HepG2 (cell line): ENCODE data around the gene BBS9. TPM values are rescaled to one million over a fixed set of nuclear protein-coding genes. Genes with fewer than 3 reads are reported as not detected.

ENCODE experiments used
- ATAC-seq: fragments of 200-7000 bp; cut with Tn5 transposase; 3 replicates; pipeline ENCODE4 v1.9.1; 2020; ENCODE audit warnings: mild to moderate bottlenecking, moderate library complexity
- BruUV-seq: library from RNA; stranded (reverse); fragments of 400-500 nt; replicated peaks from 2 replicates; lab custom pipeline; 2021; lab: Mats Ljungman, UMichigan
- CTCF ChIA-PET: fragments of 300-600 bp; formaldehyde crosslinking; extraction: SDS; loops from one replicate; lab custom pipeline; 2021; ENCODE audit warnings: low total read pairs, inconsistent platforms, low intra/inter-chr PET ratio; lab: Yijun Ruan, JAX
- POLR2A ChIA-PET: fragments of 350-600 bp; sonication (Branson Sonifier 250); formaldehyde crosslinking; loops from one replicate; lab custom pipeline; 2020; ENCODE audit warnings: antibody characterized with exemption, inconsistent platforms; lab: Yijun Ruan, JAX
- DNase-seq: peaks from one replicate; pipeline ENCODE4 v3.0.0-alpha.2; 2015; ENCODE audit warnings: low spot score
- FAIRE-seq: peaks from 3 replicates; lab custom pipeline; 2011; peaks lifted over from hg19 to GRCh38; lab: Jason Lieb, UNC
- H2AFZ ChIP-seq: one replicate; pipeline ENCODE4 v1.6.1; 2011; ENCODE audit warnings: low read length, inconsistent platforms
- H3K27ac ChIP-seq: fragments of 300-600 bp; 3 replicates; pipeline ENCODE4 v1.8.0; 2011; ENCODE audit warnings: mixed run types, mild to moderate bottlenecking, mixed read lengths, low read length, inconsistent platforms; ENCODE audit not compliant: insufficient read depth; ENCODE audit errors: extremely low read length
- H3K27me3 ChIP-seq, 2 experiments: fragments of 200-600 bp in 1 of 2; 2 replicates in 1 of 2; 3 replicates in 1 of 2; pipeline versions ENCODE4 v1.6.0 to v1.8.0; 2011; ENCODE audit warnings: low read length in 2 of 2, mild to moderate bottlenecking in 2 of 2, moderate library complexity in 2 of 2, inconsistent platforms in 1 of 2; ENCODE audit not compliant: insufficient read depth in 2 of 2, control insufficient read depth in 1 of 2
- H3K36me3 ChIP-seq, 2 experiments: fragments of 200-600 bp in 1 of 2; replicated peaks in 1 of 2; 2 replicates in 1 of 2; 3 replicates in 1 of 2; pipeline versions ENCODE4 v1.5.1 to v1.8.0; 2011; ENCODE audit warnings: low read length in 2 of 2, inconsistent platforms in 1 of 2; ENCODE audit not compliant: insufficient read depth in 2 of 2, control insufficient read depth in 1 of 2
- H3K4me1 ChIP-seq: 2 replicates; pipeline ENCODE4 v1.5.1; 2012; ENCODE audit warnings: low read length, inconsistent platforms; ENCODE audit not compliant: insufficient read depth
- H3K4me2 ChIP-seq: 2 replicates; pipeline ENCODE4 v1.6.0; 2011; ENCODE audit warnings: low read depth, low read length, inconsistent platforms
- H3K4me3 ChIP-seq, 3 experiments: fragments of 200-600 bp in 1 of 3; sonication (generic), shearing (Covaris generic) in 1 of 3; replicated peaks in 1 of 3; 2 replicates each; pipeline ENCODE4 v1.5.1; 2011 to 2016; ENCODE audit warnings: low read length in 3 of 3, inconsistent platforms in 2 of 3, low read depth in 2 of 3, mild to moderate bottlenecking in 2 of 3, control low read depth in 1 of 3, mixed read lengths in 1 of 3; ENCODE audit not compliant: insufficient read depth in 1 of 3
- H3K79me2 ChIP-seq: one replicate; pipeline ENCODE4 v1.6.1; 2011; ENCODE audit warnings: low read length, inconsistent platforms; ENCODE audit not compliant: insufficient read depth
- H3K9ac ChIP-seq: 2 replicates; pipeline ENCODE4 v1.6.0; 2011; ENCODE audit warnings: mild to moderate bottlenecking, low read depth, low read length, inconsistent platforms; ENCODE audit not compliant: insufficient read depth
- H3K9me3 ChIP-seq: 2 replicates; pipeline ENCODE4 v1.5.1; 2012; ENCODE audit warnings: mild to moderate bottlenecking, low read length
- H4K20me1 ChIP-seq: 2 replicates; pipeline ENCODE4 v1.6.0; 2011; ENCODE audit warnings: inconsistent platforms, mild to moderate bottlenecking, low read length, moderate library complexity; ENCODE audit not compliant: insufficient read depth
- CEBPZ ChIP-seq: IDR thresholded peaks from 2 replicates; pipeline ENCODE4 v1.6.1; 2012; ENCODE audit warnings: low read length, improper control_type of control experiment
- MEIS1 ChIP-seq: sonication (generic); formaldehyde crosslinking; IDR thresholded peaks from 2 replicates; pipeline ENCODE4 v1.9.0; 2021; ENCODE audit warnings: mild to moderate bottlenecking, missing genetic modification reagents, moderate library complexity, borderline replicate concordance
- STAG1 ChIP-seq: sonication (generic); formaldehyde crosslinking; IDR thresholded peaks from 2 replicates; pipeline ENCODE4 v1.4.0; 2020; ENCODE audit warnings: missing genetic modification reagents
- XRCC5 ChIP-seq: fragments of 200-400 bp; formaldehyde crosslinking; optimal IDR thresholded peaks from 2 replicates; pipeline ENCODE3; 2017; ENCODE audit warnings: mild to moderate bottlenecking, low read length
- ZFP91 ChIP-seq: sonication (generic); formaldehyde crosslinking; IDR thresholded peaks from 2 replicates; pipeline ENCODE4 v1.9.0; 2022; ENCODE audit warnings: missing genetic modification reagents, mild to moderate bottlenecking, borderline replicate concordance
- ZNF253 ChIP-seq: sonication (generic); formaldehyde crosslinking; IDR thresholded peaks from 2 replicates; pipeline ENCODE4 v1.8.0; 2022; ENCODE audit warnings: mild to moderate bottlenecking, missing genetic modification reagents, borderline replicate concordance
- ZNF629 ChIP-seq: sonication (generic); formaldehyde crosslinking; conservative IDR thresholded peaks from 2 replicates; pipeline ENCODE4 v1.5.0; 2020; ENCODE audit warnings: missing genetic modification reagents
- ZNF883 ChIP-seq: sonication (generic); formaldehyde crosslinking; IDR thresholded peaks from 2 replicates; pipeline ENCODE4 v1.5.1; 2020; ENCODE audit warnings: mild to moderate bottlenecking, missing genetic modification reagents; ENCODE audit errors: not compliant biosample characterization
- in situ Hi-C: cut with HindIII; loops from 2 replicates; pipeline ENCODE4 v1.10.0; 2017; ENCODE audit warnings: low pct_unique_long_range_greater_than_20kb; ENCODE audit not compliant: extremely low pct_ligation_motif_present
- intact Hi-C: fragments of 100-400 bp; cut with micrococcal nuclease; formaldehyde crosslinking; loops from one replicate; pipeline ENCODE4 v1.10.0; 2022; ENCODE audit not compliant: unreplicated experiment
- polyA plus RNA-seq, 8 experiments: library from polyadenylated mRNA; depleted of rRNA in 3 of 8; stranded (reverse) in 7 of 8; unstranded in 1 of 8; fragments of >200 nt; fragmentation: Illumina TruSeq in 4 of 8; extraction: Trizol in 4 of 8; gene quantifications; 2 replicates each; pipeline versions ENCODE4 v1.2.1 to v1.2.3, GENCODE V29; 2011 to 2016; ENCODE audit warnings: low read depth in 4 of 8, missing spikeins in 1 of 8, mixed read lengths in 1 of 8; ENCODE audit not compliant: insufficient read depth in 1 of 8
- total RNA-seq, 5 experiments: library from RNA; depleted of rRNA; stranded (reverse); fragments of >200 nt; fragmentation: Illumina TruSeq; extraction: Trizol; gene quantifications; 2 replicates each; pipeline ENCODE4 v1.2.3, GENCODE V29; 2016; ENCODE audit warnings: low read depth in 1 of 5

BBS9 gene
- total and polyA plus RNA-seq, 2 of the 13 experiments (the other 11 are each of a cell fraction or from before 2014, with no cell fraction given), result 5.1 to 7.8 TPM

GRCh38 chr7:33487998-33488682 lies 358.8 kb downstream of the BBS9 start:
- DNase-seq, result no peak

More at GRCh38 chr7:33487998-33488682, 358.8 kb downstream of the BBS9 start:
- no peaks in the 10 kb centered on the region for H3K27me3 ChIP-seq
- FAIRE-seq (no peak), ATAC-seq (no peak)
- in situ Hi-C loops, result no loop called here
- H3K79me2 ChIP-seq, result no peaks in the 10 kb centered on the region
- H3K9ac ChIP-seq, result no peak overlapping the region
- no peaks in the 10 kb centered on the region for H3K9me3 ChIP-seq
- intact Hi-C loops, result no loop called here
- no peaks in the 10 kb centered on the region for H4K20me1 ChIP-seq
- ChIA-PET CTCF (no interaction called here), POLR2A (no interaction called here)
- H3K4me3 ChIP-seq, result no peak overlapping the region
- no peaks in the 10 kb centered on the region for H3K4me1 ChIP-seq
- no TSS peak for BruUV-seq
- H2AFZ ChIP-seq, result no peak overlapping the region
- no peaks in the 10 kb centered on the region for H3K36me3 ChIP-seq
- TF ChIP-seq ZNF883 (CRISPR knock-in tag) (no peak), MEIS1 (CRISPR knock-in tag) (no peak), ZNF629 (CRISPR knock-in tag) (no peak), ZFP91 (CRISPR knock-in tag) (no peak), CEBPZ (no peak), STAG1 (CRISPR knock-in tag) (no peak), XRCC5 (no peak), ZNF253 (CRISPR knock-in tag) (no peak)
- no peak overlapping the region for H3K4me2 ChIP-seq
- no peak overlapping the region for H3K27ac ChIP-seq
